Germinal center (tissue), 1 donor: ENCODE data around the gene MARCHF7.
"Not testable (repeated sequence)": the region's sequence is repeated elsewhere in the genome, so short reads cannot be mapped to it uniquely, and the experiment has no call there.

Experiments used
- DNase-seq: peaks from one replicate; pipeline ENCODE4 v3.0.0; 2012; ENCODE audit warnings: mixed read lengths, low spot score

The MARCHF7 gene

DNA sequence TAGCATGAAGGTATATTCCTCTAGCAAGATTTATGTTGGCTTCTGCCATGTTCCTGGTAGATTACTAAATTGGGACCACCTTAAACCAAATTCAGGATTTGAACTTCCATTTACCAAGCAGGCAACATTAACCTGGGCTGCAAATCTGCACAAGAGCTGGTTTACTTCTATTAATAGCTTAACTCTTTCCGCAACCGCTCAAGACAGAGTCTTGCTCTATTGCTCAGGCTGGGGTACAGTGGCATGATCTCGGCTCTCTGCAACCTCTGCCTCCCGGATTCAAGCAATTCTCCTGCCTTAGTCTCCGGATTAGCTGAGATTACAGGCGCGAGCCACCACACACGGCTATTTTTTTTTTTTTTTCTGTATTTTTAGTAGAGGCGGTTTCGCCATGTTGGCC, 8.4 kb downstream of the MARCHF7 start:
- DNase-seq: no peak

DNA sequence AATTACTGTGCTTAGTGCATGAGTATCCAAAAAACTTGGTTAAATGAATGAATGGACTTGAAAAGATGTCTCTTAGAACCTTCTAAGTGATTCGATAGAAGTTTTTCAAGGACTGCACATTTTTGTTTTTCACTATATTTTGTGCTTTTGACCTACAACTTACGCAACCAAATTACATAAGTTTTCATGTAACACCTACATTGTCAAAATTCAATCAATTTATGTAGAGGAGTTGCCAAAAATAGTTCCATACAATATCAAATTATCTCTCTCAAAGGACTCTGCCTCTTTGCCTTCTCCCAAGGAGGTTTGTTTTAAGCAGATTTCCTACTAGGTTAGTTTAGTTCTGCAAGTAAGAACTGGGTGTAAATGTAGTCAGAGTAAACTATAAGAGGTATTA, 10.3 kb downstream of the MARCHF7 start:
- no peak for DNase-seq

DNA sequence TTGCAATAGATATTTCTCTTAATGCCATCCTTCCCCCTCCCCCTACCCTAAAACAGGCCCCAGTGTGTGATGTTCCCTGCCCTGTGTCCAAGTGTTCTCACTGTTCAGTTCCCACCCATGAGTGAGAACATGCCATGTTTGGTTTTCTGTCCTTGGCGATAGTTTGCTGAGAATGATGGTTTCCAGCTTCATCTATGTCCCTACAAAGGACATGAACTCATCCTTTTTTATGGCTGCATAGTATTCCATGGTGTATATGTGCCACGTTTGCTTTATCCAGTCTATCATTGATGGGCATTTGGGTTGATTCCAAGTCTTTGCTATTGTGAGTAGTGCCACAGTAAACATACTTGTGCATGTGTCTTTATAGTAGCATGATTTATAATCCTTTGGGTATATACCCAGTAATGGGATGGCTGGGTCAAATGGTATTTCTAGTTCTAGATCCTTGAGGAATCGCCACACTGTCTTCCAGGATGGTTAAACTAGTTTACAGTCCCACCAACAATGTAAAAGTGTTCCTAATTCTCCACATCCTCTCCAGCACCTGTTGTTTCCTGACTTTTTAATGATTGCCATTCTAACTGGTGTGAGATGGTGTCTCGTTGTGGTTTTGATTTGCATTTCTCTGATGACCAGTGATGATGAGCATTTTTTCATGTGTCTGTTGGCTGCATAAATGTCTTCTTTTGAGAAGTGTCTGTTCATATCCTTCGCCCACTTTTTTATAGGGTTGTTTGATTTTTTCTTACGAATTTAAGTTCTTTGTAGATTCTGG, 12.7 kb downstream of the MARCHF7 start:
- DNase-seq: not testable (repeated sequence)

DNA sequence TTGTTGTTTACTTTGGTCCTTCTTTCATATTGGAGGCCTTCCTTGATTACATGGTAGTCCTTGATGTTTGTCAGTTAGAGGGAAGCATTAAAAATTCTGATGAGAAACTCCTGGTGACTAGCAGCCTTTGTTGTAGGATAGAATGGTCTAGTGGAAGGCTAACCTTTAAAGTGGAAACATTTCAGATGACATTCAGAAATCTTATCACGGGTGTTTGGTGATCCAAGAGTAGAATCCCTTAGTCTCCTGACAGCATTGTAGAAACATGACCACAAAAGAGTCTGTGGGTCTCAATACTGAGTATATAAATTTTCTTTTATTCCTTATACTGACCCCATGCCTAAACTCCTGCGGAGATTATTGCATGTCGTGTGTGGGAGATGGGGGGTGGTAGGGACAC, 13.4 kb downstream of the MARCHF7 start:
- no peak for DNase-seq

DNA sequence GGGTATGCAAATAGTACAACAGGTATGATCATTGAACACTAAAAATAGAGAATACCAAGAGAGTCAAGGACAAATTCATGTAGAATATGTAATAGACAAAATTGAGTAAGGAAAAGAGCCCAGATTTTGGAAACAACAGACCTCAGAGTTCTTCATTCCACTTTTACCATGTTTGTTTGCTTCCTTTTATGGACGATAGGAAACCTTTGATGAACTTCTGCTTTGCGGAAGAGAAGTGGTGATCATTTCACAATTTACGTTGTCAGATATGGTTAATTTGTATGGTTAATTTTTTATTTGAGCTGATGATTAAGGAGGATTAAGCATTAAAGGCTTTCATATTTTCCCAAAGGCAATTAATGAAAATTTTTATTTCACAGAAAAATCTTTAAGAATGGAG, 16.3 kb downstream of the MARCHF7 start:
- no peak for DNase-seq

DNA sequence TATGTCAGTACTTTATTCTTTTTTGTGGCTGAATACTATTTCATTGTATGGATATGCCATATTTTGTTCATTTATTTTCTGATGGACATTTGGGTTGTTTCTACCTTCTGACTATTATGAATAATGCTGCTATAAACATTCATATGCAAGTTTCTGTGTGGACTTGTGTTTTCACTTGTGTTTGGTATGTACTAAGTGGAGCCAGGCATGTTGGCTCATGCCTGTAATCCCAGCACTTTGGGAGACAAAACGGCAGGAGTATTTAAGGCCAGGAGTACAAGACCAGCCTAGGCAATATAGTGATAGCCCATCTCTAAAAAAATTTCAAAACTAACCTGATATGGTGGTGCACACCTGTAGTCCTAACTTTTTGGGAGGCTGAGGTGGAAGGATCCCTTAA, 23.3 kb downstream of the MARCHF7 start:
- no peak for DNase-seq

DNA sequence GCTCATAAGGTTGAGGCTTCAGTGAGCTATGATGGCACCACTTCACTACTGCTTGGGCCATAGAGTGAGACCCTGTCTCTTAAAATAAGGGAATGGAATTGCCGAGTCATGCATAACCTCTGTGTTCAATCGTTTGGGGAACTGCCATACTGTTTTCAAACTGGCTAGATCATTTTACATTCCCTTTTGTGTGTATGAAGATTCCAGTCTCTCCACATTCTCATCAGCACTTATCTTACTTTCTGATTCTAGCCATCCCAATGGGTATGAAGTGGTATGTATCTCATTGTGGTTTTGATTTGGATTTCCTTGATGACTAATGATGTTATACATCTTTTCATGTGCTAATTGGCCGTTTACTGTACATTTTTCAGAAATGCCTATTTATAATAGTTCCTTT, 23.7 kb downstream of the MARCHF7 start:
- DNase-seq: no peak

DNA sequence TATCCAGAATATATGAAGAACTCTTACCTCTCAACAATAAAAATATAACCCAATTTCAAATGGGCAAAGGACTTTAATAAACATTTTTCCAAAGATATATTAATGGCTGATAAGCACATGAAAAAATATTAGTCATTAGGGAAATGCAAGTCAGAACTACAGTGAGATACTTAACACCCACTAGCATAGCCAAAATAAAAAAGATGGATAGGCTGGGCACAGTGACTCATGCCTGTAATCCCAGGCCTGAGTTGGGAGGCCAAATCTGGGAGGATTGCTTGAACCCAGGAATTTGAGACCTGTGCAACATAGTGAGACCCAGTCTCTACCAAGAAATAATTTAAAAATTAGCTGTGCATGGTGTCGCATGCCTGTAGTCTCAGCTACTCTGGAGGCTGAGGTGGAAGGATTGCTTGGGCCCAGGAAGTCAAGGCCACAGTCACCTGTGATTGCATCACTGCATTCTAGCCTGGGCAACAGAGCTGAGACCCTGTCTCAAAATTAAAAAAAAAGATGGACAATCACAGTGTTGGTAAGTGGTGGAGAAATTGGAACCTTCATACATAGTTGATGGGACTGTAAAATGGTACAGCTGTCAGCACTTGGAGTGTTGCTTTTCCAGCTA, 25.1 kb downstream of the MARCHF7 start:
- no peak for DNase-seq

DNA sequence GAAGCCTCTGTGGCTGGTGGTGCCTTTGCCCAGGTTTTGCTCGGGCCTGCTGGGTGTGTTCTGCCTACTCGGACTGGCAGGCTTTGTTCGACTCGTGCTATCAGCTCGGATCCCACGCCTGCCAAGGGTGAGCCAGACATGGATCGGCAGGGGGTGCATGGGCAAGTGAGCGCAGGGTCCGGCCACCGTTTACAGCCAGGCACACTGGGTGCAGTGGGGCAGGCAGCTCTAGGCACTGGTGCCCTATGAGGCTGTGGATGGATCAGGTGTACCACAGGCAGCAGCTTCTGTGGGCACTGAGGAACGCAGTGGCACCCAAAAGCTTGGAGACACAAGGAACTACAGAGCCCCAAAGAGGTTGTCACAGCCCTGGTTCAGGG, 25.6 kb downstream of the MARCHF7 start:
- DNase-seq: no peak

DNA sequence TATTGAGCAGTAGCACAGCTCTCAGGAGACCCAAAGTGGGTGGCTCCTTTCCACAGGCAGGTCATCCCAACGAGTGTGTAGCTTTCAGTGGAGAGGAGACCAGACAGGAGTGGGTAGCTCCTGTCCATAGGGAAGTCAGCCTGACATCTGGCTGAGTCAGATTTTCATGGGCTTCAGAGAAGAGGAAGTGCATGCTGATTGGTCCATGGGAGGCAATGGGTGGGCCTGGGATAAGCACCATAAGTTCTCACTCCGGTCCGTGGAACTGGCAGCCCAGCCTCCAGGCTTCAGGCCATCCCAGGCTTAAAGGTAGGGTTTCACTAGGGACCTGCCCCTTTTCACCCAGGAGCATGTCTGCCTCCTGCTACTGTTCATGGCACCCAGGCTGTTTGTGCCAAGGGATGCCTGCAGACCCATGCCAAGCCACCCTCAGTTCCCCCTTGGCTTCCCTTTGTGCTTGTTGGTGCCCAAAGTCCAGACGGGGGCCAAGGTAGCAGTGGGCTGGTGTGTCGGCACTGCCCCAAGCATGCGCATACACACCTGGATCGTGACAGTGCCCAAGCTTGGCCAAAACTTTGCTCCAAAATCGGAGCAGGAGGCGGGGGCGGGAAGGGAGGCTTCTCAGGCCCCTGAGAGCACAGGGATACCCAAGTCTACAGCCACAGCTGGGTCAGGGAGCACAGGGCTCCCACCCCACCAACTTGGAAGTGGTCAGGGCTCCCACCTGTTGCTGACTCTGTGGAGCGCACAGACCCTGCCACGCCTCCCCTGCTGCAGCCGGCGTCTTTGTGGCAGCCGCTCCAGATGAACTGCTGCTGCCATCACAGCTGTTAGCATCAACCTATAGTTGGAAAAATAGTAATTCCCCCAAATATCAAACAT, 26.4 kb downstream of the MARCHF7 start:
- no peak for DNase-seq

DNA sequence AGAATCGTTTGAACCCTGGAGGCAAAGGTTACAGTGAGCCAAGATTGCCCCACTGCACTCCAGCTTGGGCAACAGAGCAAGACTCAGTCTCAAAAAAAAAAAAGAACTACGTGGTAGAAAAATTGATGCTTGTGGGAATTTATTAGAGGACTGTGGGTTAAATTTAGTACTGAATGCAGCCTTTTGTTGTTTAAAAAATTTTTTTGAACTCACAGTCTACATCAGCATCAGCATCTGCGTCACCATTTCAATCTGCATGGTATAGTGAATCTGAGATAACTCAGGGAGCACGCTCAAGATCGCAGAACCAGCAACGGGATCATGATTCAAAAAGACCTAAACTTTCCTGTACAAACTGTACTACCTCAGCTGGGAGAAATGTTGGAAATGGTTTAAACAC, 30.5 kb downstream of the MARCHF7 start:
- DNase-seq: no peak

DNA sequence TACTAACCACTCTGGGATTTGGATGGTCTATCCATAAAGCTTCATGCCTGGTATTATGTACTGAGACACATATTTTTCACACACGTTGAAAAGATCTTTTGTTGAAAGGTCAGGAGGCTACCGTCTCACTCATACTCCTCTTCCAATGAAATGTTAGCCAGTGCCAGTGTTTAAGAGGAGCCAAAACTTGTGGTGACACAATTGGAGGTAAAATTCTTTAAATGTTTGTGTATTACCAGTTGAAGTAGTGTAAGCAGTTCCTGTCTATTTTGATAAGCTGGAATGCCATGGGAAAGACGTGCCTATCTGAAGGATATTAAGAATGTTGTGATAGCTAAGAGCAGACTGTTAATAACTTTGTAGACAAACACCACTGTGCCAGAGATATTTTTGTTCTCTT, 32.1 kb downstream of the MARCHF7 start:
- no peak for DNase-seq

DNA sequence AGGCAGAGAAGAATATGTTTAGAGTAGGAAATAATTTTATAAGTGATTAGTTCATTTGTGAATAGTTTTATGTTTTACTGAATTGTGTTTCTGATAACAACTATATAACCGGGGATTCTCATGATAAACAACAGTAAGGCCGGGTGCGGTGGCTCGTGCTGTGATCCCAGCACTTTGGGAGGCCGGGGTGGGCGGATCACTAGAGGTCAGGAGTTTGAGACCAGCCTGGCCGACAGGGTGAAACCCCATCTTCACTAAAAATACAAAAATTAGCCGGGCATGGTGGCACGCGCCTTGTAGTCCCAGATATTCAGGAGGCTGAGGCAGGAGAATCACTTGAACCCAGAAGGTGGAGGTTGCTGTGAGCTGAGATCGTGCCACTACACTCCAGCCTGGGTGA, 32.9 kb downstream of the MARCHF7 start:
- DNase-seq: not testable (repeated sequence)

DNA sequence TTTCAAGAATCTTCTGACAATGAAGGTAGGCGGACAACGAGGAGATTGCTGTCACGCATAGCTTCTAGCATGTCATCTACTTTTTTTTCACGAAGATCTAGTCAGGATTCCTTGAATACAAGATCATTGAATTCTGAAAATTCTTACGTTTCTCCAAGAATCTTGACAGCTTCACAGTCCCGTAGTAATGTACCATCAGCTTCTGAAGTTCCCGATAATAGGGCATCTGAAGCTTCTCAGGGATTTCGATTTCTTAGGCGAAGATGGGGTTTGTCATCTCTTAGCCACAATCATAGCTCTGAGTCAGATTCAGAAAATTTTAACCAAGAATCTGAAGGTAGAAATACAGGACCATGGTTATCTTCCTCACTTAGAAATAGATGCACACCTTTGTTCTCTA, 35.8 kb downstream of the MARCHF7 start:
- no peak for DNase-seq

DNA sequence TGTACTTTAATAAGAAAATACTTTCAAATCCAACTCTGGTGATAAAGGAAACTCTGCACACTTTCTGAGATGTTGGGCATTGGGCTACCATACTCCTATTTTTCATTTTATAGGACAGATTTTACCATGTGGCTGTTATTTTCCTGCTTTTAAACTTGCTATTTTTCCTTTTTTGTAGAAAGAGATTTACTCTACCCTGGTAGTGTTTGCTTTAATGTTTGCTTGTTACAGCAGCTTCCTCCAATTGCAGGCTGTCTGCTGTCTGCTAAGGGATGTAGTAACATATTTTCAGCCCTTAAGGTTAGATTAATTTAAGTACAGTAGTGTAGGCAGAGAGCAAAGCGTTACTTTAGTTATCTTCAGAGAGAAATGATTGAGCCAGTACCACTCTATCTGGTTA, 38.6 kb downstream of the MARCHF7 start:
- no peak for DNase-seq

DNA sequence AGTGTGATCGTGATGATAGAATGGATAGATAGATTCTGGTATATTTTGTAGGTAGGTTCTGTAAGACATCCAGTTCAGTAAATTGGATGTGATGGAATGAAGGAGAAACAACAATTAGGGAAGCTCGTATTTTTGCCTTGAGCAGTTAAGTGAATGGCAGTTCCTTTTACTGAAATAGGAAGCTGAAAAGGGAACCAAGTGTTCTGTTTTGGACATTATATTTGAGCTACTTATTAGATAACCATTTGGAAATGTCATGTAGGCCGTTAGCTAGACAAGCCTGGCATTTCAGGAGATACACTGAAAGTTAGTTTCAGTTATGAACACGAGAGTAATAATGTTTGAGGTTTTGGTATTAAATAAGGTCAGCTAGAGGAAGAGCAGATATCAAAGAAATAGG, 41.5 kb downstream of the MARCHF7 start:
- no peak for DNase-seq

DNA sequence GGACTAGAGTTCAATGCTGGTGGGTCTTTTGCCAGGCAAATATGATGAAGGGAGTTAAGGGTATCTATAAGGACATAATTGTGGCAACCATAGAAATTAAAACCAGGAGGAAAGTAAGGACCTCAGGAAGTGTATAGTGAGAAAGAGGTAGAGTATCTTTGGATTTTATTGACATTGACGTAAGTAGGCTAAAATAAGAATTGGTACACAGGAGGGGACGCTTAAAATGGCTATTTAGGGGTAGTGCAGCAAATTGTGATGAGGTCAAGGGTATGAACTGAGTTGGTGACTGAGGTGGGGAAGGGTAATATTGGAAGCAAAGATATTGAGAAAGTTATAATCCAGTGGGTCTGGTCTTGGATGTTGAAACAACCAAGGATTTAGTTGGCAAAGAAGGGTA, 42.7 kb downstream of the MARCHF7 start:
- DNase-seq: no peak

DNA sequence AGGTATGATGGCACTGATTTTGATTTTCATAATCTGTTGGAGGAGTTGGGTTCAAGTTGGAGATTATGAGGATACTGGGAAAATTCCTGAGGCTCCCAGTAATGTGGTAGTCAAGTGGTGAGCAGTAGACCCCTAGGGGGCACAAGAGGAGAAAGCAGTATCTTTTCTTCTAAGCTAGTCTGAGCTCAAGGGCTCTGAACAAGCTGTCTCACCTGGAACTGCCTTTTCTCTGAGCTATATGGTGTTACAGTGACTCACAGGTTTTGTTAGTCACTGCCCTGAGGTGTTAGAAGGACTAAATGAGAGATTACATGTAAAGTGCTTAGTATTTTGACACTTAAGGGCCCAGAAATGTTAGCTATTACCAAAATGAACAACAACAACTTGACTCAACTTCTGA, 43.5 kb downstream of the MARCHF7 start:
- DNase-seq: no peak

DNA sequence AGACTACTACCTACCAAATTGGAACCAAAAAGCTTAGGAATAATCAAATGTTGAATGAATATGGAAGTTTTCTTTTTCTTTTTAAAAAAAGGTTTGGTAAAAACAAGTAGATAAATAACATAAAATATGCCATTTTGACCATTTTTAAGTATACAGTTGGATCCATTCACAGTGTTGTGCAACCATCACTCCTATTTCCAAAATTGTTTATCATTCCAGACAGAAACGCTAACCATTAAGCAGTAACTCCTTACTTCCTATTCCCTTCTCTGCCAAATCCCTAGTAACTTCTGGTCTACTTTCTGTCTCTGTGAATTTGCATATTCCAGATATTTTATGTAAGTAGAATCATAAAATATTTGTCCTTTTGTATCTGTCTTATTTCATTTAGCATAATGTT, 45.9 kb downstream of the MARCHF7 start:
- no peak for DNase-seq

DNA sequence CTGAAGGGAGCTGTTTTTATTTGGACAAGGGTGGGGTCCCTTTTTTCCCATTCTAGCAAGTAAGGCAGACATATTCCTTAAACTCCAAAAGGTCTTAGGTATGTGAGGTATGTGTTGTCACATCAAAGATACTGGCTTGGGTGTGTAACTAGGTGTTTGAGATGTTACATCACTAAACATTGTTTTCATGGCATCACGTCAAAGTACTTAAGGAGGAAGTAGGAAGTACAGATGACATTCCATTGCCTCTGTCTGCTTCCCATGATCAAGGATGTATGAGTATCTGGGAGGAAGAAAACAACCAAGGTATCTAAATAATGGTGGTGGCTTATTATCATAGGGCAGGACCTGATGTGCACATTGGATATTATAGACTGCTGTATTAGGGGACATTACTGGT, 46.4 kb downstream of the MARCHF7 start:
- no peak for DNase-seq

DNA sequence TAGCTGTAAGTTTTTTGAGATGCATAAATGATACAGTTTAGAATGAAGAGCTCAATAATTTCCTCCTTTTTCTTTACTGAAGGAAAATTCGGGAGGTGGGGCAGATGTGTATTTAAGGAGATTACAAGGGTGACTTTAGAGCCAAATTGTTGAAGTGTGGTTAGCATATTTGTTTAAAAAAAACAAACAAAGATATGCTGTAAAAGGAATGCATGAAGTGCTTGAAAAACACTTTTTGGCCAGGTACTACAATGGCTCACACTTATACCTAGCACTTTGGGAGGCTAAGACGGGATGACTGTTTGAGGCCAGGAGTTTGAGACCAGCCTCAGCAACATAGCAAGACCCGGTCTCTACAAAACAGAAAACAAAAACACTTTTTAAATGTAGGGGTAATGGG, 47.3 kb downstream of the MARCHF7 start:
- DNase-seq: no peak

DNA sequence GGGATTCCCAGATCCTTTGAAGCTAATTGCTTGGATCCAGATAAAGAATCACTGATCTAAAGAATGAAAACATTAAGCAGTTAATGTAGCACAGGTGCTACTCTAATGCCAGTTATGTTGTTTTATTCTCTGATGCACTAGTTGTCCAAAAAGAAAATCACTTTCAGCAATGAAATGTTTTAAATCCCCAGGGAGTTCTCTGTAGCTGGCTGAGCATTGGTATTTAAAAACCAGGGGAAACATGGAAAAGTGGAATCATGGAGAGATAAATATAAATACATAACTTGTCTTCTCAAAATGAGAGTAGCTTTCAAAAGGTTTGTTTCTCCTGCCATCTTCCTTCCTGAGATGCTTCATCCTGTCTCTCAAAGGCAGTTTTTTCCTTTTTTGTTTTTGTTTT, 48.0 kb downstream of the MARCHF7 start:
- DNase-seq: no peak

DNA sequence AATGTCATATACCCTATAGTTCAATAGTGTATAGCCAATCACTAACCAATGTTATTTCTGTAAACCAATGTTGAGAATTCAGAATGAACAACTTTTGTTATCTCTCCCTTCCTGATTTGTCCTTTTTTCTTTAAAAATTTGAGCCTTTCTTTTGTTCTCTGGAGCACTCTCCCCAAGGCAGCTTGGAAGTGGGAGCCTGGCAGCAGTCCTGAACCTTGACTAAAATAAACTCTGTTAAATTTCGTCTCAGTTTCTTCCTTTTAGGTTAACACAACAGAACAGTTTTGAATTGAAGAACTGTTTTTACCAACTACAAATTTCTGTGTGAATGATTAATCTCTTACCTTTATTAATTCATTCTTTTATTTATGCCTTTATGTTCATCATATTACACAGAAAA, 49.8 kb downstream of the MARCHF7 start:
- no peak for DNase-seq
